MCF 10A (cell line): ENCODE results near the gene AURKB. TPM values are rescaled to one million over a fixed set of nuclear protein-coding genes. Genes with fewer than 3 reads are reported as not detected.

Experiments used
- BruUV-seq: library from RNA; stranded (reverse); fragments of 400-500 nt; replicated peaks from 2 replicates; lab custom pipeline; 2021; lab: Mats Ljungman, UMichigan
- CTCF ChIA-PET: fragments of 300-600 bp; sonication (Branson Sonifier 250); formaldehyde crosslinking; extraction: SDS; loops from one replicate; lab custom pipeline; 2021; ENCODE audit warnings: antibody characterized with exemption, inconsistent platforms; lab: Yijun Ruan, JAX
- POLR2A ChIA-PET: fragments of 300-600, 350-650 bp; sonication (Branson Sonifier 250); formaldehyde crosslinking; extraction: SDS; loops from one replicate; lab custom pipeline; 2020; ENCODE audit warnings: antibody characterized with exemption, inconsistent platforms; lab: Yijun Ruan, JAX
- DNase-seq: peaks from one replicate; pipeline ENCODE4 v3.0.0-alpha.2; 2018; ENCODE audit not compliant: unreplicated experiment
- H3K27ac Mint-ChIP-seq: one replicate; pipeline ENCODE4 v1.8.0; 2022; ENCODE audit warnings: mild to moderate bottlenecking, low read depth, mixed read lengths; ENCODE audit not compliant: unreplicated experiment
- H3K27me3 Mint-ChIP-seq: one replicate; pipeline ENCODE4 v1.8.0; 2022; ENCODE audit warnings: mixed read lengths; ENCODE audit not compliant: insufficient read depth, unreplicated experiment
- H3K36me3 Mint-ChIP-seq: one replicate; pipeline ENCODE4 v1.8.0; 2022; ENCODE audit warnings: mild to moderate bottlenecking, moderate library complexity, mixed read lengths; ENCODE audit not compliant: insufficient read depth, unreplicated experiment
- H3K4me1 Mint-ChIP-seq: one replicate; pipeline ENCODE4 v1.8.0; 2022; ENCODE audit warnings: mixed read lengths; ENCODE audit not compliant: insufficient read depth, unreplicated experiment
- H3K4me3 Mint-ChIP-seq: one replicate; pipeline ENCODE4 v1.8.0; 2022; ENCODE audit warnings: mild to moderate bottlenecking, moderate library complexity, mixed read lengths; ENCODE audit not compliant: unreplicated experiment
- H3K9me3 Mint-ChIP-seq: one replicate; pipeline ENCODE4 v1.8.0; 2022; ENCODE audit warnings: mixed read lengths; ENCODE audit not compliant: unreplicated experiment
- CTCF ChIP-seq: fragments of 200-600 bp; IDR thresholded peaks from one replicate; pipeline ENCODE4 v1.8.0; 2022; ENCODE audit warnings: antibody characterized with exemption, mild to moderate bottlenecking; ENCODE audit not compliant: unreplicated experiment
- intact Hi-C: fragments of 100-400 bp; cut with micrococcal nuclease; formaldehyde crosslinking; loops from 2 replicates; pipeline ENCODE4 v1.14.1; 2022
- total RNA-seq: library from RNA; stranded (reverse); gene quantifications from 2 replicates; pipeline ENCODE4 v1.2.3, GENCODE V29; 2022

The AURKB gene
- total RNA-seq, 1 experiment from 2014 or later, result 33.6 TPM

DNA sequence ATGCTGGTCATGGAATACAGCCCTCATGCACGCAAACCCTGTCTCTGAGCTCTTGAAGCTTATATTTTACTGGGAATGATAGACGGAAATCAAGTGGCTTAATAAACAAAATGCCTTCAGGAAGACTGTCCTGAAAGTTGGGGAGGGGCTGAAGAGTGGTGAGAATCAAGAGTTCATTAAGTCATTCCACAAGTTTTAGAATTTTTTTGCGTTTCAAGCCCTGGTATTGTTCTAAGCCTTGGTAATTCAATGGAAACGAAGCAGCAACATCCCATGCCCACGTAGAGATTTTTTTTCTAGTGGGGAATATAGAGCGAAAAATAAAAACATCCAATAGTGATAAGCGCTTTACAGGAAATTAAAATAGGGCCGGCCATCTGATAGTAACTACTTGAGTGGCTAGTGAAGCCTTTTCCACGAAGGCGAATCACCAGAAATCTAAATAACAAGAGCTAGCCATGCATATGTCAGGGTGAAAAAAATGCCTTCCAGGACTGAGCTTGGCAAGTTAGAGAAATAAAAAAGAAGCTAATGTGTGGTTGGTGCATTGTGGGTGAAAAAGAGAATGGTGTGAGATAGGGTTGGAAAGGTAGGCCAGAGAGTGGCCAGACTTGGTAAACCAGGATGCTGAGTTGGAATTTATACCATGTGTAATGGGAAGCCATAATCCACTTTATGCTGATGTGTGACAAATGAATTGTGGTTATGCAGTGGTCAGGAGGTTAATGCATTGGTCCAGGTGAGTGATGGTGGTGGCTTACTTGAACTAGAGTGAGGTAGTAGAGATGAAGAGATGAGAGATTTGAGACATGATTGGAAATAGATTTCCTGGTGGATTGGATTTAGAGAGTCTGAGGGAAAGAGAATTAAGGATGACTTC, 39.5 kb upstream of the AURKB start:
- DNase-seq, result no peak
- no peak for TF ChIP-seq CTCF
- Mint-ChIP-seq H3K27ac (peak overlapping the region; percentile 97), H3K36me3 (peaks cover 23% of the 10 kb centered on the region), H3K4me3 (peak overlapping the region; percentile 98), H3K4me1 (peaks cover 15% of the 10 kb centered on the region), H3K9me3 (no peaks in the 10 kb centered on the region), H3K27me3 (no peaks in the 10 kb centered on the region)
- CTCF ChIA-PET, result interaction anchor here (0.6 to 2.1 kb wide), 7 partner anchors 13 to 549 kb away, joined by 3 to 9 read pairs (median 4); partner anchors contain the start of gene SLC25A35
- TSS peak; percentile 79 for BruUV-seq
- intact Hi-C loops, result loop anchor here (2.0 kb wide), 1 partner anchor 51 kb away; no protein-coding TSS in a partner anchor
- POLR2A ChIA-PET, result interaction anchor here (0.5 to 10.9 kb wide), 22 partner anchors 8 to 564 kb away, joined by 3 to 269 read pairs (median 6); partner anchors contain the start of genes ALOXE3, BORCS6, KRABD2 and PER1

GRCh38 chr17:8248751-8249607, 38.6 kb upstream of the AURKB start, which contains the start of gene PFAS:
TSS of gene PFAS (plus strand) at chr17:8249289. CDS start at chr17:8253938, 4,649 bp downstream.
- intact Hi-C loops, result loop anchor here (2.0 kb wide), 1 partner anchor 52 kb away; no protein-coding TSS in a partner anchor
- Mint-ChIP-seq H3K27ac (peak within 1 kb of the TSS; percentile 97), H3K4me1 (peaks cover 15% of the 10 kb centered on the region), H3K4me3 (peak within 1 kb of the TSS; percentile 98), H3K9me3 (no peaks in the 10 kb centered on the region), H3K36me3 (peaks cover 27% of the 10 kb centered on the region), H3K27me3 (no peaks in the 10 kb centered on the region)
- POLR2A ChIA-PET, result interaction anchor here (0.5 to 10.9 kb wide), 36 partner anchors 9 to 563 kb away, joined by 3 to 269 read pairs (median 5); partner anchors contain the start of genes ALOXE3, AURKB, BORCS6 and KRABD2
- no TSS peak for BruUV-seq
- peak; percentile 92 for DNase-seq
- TF ChIP-seq CTCF, result no peak
- CTCF ChIA-PET, result interaction anchor here (0.5 to 2.1 kb wide), 8 partner anchors 27 to 548 kb away, joined by 3 to 9 read pairs (median 4); partner anchors contain the start of gene SLC25A35

- no peaks in the 10 kb centered on the region for H3K27me3 Mint-ChIP-seq
- no peaks in the 10 kb centered on the region for H3K9me3 Mint-ChIP-seq
- DNase-seq, result no peak
- H3K4me3 Mint-ChIP-seq, result no peak overlapping the region
- H3K27ac Mint-ChIP-seq, result no peak overlapping the region
- peaks cover 40% of the 10 kb centered on the region for H3K36me3 Mint-ChIP-seq
- ChIA-PET POLR2A (interaction anchor here (0.7 to 10.9 kb wide), 3 partner anchors 10 to 34 kb away, joined by 3 to 269 read pairs (median 7); partner anchors contain the start of gene AURKB), CTCF (interaction anchor here (0.6 kb wide), 3 partner anchors 112 to 198 kb away, joined by 3 read pairs; no protein-coding TSS in a partner anchor)
- intact Hi-C loops, result no loop called here
- TF ChIP-seq CTCF, result no peak
- peaks cover 5% of the 10 kb centered on the region for H3K4me1 Mint-ChIP-seq
- BruUV-seq, result no TSS peak
Observed at GRCh38 chr17:8244768-8245167, 34.4 kb upstream of the AURKB start.
